PC-9 (cell line): ENCODE measurements around the gene DPPA5. TPM values are rescaled to one million over a fixed set of nuclear protein-coding genes. Genes with fewer than 3 reads are reported as not detected.

ENCODE experiments used
- BruUV-seq: library from RNA; stranded (reverse); fragments of 400-500 nt; replicated peaks from 2 replicates; lab custom pipeline; 2021; lab: Mats Ljungman, UMichigan
- CTCF ChIA-PET: fragments of 300-600 bp; sonication (Branson Sonifier 250); formaldehyde crosslinking; loops from one replicate; lab custom pipeline; 2022; ENCODE audit warnings: antibody characterized with exemption; lab: Charles Lee
- POLR2A ChIA-PET: fragments of 300-600 bp; sonication (Branson Sonifier 250); formaldehyde crosslinking; loops from one replicate; lab custom pipeline; 2022; ENCODE audit warnings: antibody characterized with exemption; ENCODE audit not compliant: unreplicated experiment; lab: Charles Lee
- DNase-seq, 2 experiments: peaks; one replicate each; pipeline versions ENCODE4 v3.0.0 to v3.0.0-alpha.2; 2015 to 2022; ENCODE audit warnings: mixed read lengths in 1 of 2
- H2AFZ ChIP-seq: fragments of 200-600 bp; sonication (generic); 2 replicates; pipeline ENCODE4 v1.8.1; 2017; ENCODE audit warnings: antibody characterized with exemption
- H3F3A ChIP-seq: fragments of 200-600 bp; sonication (generic); 2 replicates; pipeline ENCODE4 v1.8.1; 2017; ENCODE audit warnings: antibody characterized with exemption, mild to moderate bottlenecking, low read depth; ENCODE audit not compliant: insufficient read depth
- H3K27ac ChIP-seq: fragments of 200-600 bp; sonication (generic); 2 replicates; pipeline ENCODE4 v1.6.1; 2016; ENCODE audit warnings: mixed run types
- H3K27me3 ChIP-seq: fragments of 200-600 bp; sonication (generic); 2 replicates; pipeline ENCODE4 v1.6.1; 2016; ENCODE audit warnings: low read depth, mixed run types; ENCODE audit not compliant: insufficient read depth
- H3K36me3 ChIP-seq: fragments of 200-600 bp; sonication (generic); 2 replicates; pipeline ENCODE4 v1.6.1; 2016; ENCODE audit warnings: low read depth, mixed run types
- H3K4me1 ChIP-seq: fragments of 200-600 bp; sonication (generic); replicated peaks from 2 replicates; pipeline ENCODE4 v1.6.1; 2016; ENCODE audit warnings: mixed run types; ENCODE audit not compliant: insufficient read depth
- H3K4me2 ChIP-seq: fragments of 200-600 bp; sonication (generic); 2 replicates; pipeline ENCODE4 v1.6.1; 2017; ENCODE audit warnings: mixed run types
- H3K4me3 ChIP-seq: fragments of 200-600 bp; sonication (generic); 2 replicates; pipeline ENCODE4 v1.6.1; 2016; ENCODE audit warnings: mixed run types
- H3K79me2 ChIP-seq: fragments of 200-600 bp; sonication (generic); 2 replicates; pipeline ENCODE4 v1.6.1; 2017; ENCODE audit warnings: low read depth, mixed run types
- H3K9me2 ChIP-seq: fragments of 200-600 bp; sonication (generic); 2 replicates; pipeline ENCODE4 v1.8.1; 2017; ENCODE audit warnings: mild to moderate bottlenecking; ENCODE audit not compliant: insufficient read depth
- H3K9me3 ChIP-seq: fragments of 200-600 bp; sonication (generic); 2 replicates; pipeline ENCODE4 v1.8.1; 2016; ENCODE audit warnings: low read depth; ENCODE audit not compliant: insufficient read depth
- H4K20me1 ChIP-seq: fragments of 200-600 bp; sonication (generic); 2 replicates; pipeline ENCODE4 v1.8.1; 2017; ENCODE audit not compliant: insufficient read depth
- CTCF ChIP-seq: fragments of 200-600 bp; sonication (generic); conservative IDR thresholded peaks from 2 replicates; pipeline ENCODE4 v1.6.1; 2017; ENCODE audit warnings: mixed run types, antibody characterized with exemption, mild to moderate bottlenecking, moderate library complexity
- EZH2 ChIP-seq: fragments of 200-600 bp; sonication (generic); IDR thresholded peaks from 2 replicates; pipeline ENCODE4 v1.8.0; 2017; ENCODE audit warnings: antibody characterized with exemption, low read depth
- intact Hi-C: fragments of 100-400 bp; cut with micrococcal nuclease; formaldehyde crosslinking; loops from one replicate; pipeline ENCODE4 v1.10.0; 2022; ENCODE audit not compliant: unreplicated experiment
- total RNA-seq: library from RNA; stranded (reverse); gene quantifications from 2 replicates; pipeline ENCODE4 v1.2.3, GENCODE V29; 2021

DPPA5 gene
- total RNA-seq, 1 experiment from 2014 or later, result not detected

- Histone ChIP-seq H3K36me3 (no peaks in the 10 kb centered on the region), H3K9me2 (no peaks in the 10 kb centered on the region), H3F3A (no peaks in the 10 kb centered on the region), H3K27me3 (no peaks in the 10 kb centered on the region), H3K9me3 (no peaks in the 10 kb centered on the region), H3K27ac (no peak overlapping the region), H3K4me1 (0 out of 2 replicates have a peak, but pooled peaks cover 8% of the 10 kb centered on the region), H3K79me2 (no peaks in the 10 kb centered on the region), H4K20me1 (no peaks in the 10 kb centered on the region), H3K4me2 (no peak overlapping the region), H2AFZ (no peak overlapping the region), H3K4me3 (no peak overlapping the region)
- ChIA-PET CTCF (no interaction called here), POLR2A (no interaction called here)
- intact Hi-C loops, result no loop called here
- DNase-seq, result no peak
- TF ChIP-seq EZH2 (no peak), CTCF (no peak)
- BruUV-seq, result no TSS peak
Observed at GRCh38 chr6:73343164-73343563, 10.9 kb downstream of the DPPA5 start.

- no peak for TF ChIP-seq CTCF
- no peak for TF ChIP-seq EZH2
- no peak overlapping the region for H3K4me3 ChIP-seq
- H3K9me3 ChIP-seq, result no peaks in the 10 kb centered on the region
- H3K9me2 ChIP-seq, result no peaks in the 10 kb centered on the region
- H3F3A ChIP-seq, result no peaks in the 10 kb centered on the region
- POLR2A ChIA-PET, result no interaction called here
- no peaks in the 10 kb centered on the region for H3K27me3 ChIP-seq
- DNase-seq, result no peak
- H3K79me2 ChIP-seq, result no peaks in the 10 kb centered on the region
- no peak overlapping the region for H2AFZ ChIP-seq
- no peak overlapping the region for H3K4me2 ChIP-seq
- no peaks in the 10 kb centered on the region for H4K20me1 ChIP-seq
- H3K36me3 ChIP-seq, result no peaks in the 10 kb centered on the region
- 0 out of 2 replicates have a peak, but pooled peaks cover 8% of the 10 kb centered on the region for H3K4me1 ChIP-seq
- BruUV-seq, result no TSS peak
- intact Hi-C loops, result no loop called here
- no peak overlapping the region for H3K27ac ChIP-seq
- CTCF ChIA-PET, result no interaction called here
Observed at GRCh38 chr6:73342174-73342573, 11.9 kb downstream of the DPPA5 start.

GRCh38 chr6:73341335-73341734, 12.7 kb downstream of the DPPA5 start:
- Histone ChIP-seq H3K4me1 (0 out of 2 replicates have a peak, but pooled peaks cover 8% of the 10 kb centered on the region), H3K9me2 (no peaks in the 10 kb centered on the region), H3K27ac (no peak overlapping the region), H3F3A (no peaks in the 10 kb centered on the region), H4K20me1 (no peaks in the 10 kb centered on the region), H3K36me3 (no peaks in the 10 kb centered on the region), H3K79me2 (no peaks in the 10 kb centered on the region), H3K27me3 (no peaks in the 10 kb centered on the region), H3K4me2 (no peak overlapping the region), H3K4me3 (no peak overlapping the region), H3K9me3 (no peaks in the 10 kb centered on the region), H2AFZ (no peak overlapping the region)
- intact Hi-C loops, result no loop called here
- ChIA-PET POLR2A (no interaction called here), CTCF (interaction anchor here (0.6 kb wide), 1 partner anchor 30 kb away, joined by 3 read pairs; no protein-coding TSS in a partner anchor)
- no TSS peak for BruUV-seq
- TF ChIP-seq EZH2, result no peak
- no peak for TF ChIP-seq CTCF
- no peak for DNase-seq
